GM12864 (cell line): ENCODE measurements around the gene RIPK1.

Experiments used
- DNase-seq: peaks from one replicate; pipeline ENCODE4 v3.0.0-alpha.2; 2011; ENCODE audit warnings: low read depth
- H3K4me3 ChIP-seq: 2 replicates; pipeline ENCODE4 v1.5.1; 2011; ENCODE audit warnings: mild to moderate bottlenecking, low read depth, low read length, control low read depth
- CTCF ChIP-seq: IDR thresholded peaks from 2 replicates; pipeline ENCODE4 v1.5.1; 2011; ENCODE audit warnings: low read depth, mild to moderate bottlenecking, moderate library complexity, low read length, control low read depth, inconsistent platforms; ENCODE audit errors: missing control alignments

RIPK1 gene

GRCh38 chr6:3138341-3138740, 70.0 kb downstream of the RIPK1 start:
- DNase-seq: no peak
- no peak overlapping the region for H3K4me3 ChIP-seq
- no peak for TF ChIP-seq CTCF

DNA sequence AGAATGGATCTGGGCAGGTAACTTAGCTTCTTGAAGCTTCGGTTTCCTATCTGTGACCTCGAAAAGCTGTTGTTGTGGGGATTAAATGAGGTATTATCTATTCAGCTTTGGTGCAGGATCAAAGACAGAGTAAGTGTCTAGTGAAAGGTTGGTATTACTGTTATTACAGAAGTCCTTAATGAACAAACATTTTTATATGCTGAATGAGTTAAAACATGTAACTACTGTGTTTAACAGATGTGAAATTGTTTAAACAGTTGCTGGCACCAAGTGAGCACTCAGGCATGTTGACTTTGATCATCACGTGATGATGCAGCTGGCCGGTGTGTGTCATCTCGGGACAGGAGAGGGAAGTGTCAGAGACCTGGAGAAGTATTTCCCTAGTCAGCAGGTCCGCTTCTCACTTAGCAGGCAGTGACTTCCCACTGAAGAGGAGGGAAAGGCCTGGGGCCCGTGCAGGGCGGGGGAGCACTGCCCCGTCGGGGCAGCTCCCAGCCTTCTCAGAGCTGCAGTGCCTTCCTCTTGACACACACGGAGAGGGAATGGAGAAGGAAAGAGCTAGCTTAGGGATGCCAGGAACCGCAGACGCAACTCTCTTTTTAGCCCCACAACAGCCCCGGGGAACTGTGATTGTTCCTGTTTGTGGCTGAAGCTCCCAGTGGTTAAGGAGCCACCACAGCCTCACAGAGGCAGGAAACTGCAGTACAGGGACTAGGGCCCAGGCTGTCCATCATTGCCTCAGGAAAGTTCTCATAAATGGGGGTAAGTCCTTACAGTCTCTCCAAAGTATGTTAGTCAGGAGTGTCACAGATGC, 71.0 kb downstream of the RIPK1 start:
- DNase-seq: no peak
- no peak overlapping the region for H3K4me3 ChIP-seq
- no peak for TF ChIP-seq CTCF

GRCh38 chr6:3140201-3140600, 71.9 kb downstream of the RIPK1 start:
- H3K4me3 ChIP-seq: no peak overlapping the region
- TF ChIP-seq CTCF: no peak
- no peak for DNase-seq

- no peak overlapping the region for H3K4me3 ChIP-seq
- TF ChIP-seq CTCF: no peak
- DNase-seq: no peak
These were observed 74.2 kb downstream of the RIPK1 start for GRCh38 chr6:3142536-3142935.

DNA sequence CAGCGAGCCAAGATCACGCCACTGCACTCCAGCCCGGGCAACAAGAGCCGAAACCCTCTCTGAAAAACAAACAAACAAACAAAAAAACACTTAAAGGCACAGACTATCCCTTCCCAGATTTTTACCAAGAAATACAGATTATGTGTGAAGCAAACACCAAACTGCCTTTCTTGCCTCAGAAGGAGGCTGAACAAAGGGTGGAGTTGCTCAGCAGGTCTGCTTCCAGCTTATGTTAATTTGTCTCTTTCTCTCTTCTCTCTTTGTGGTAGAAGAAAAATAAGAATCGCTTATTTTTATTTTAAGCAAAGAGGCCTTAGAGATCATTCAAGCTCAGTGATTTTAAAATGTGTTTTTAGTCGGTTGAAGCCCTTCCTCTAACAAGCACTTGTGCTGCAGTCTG, 74.9 kb downstream of the RIPK1 start:
- DNase-seq: no peak
- TF ChIP-seq CTCF: no peak
- H3K4me3 ChIP-seq: no peak overlapping the region

GRCh38 chr6:3144571-3144970, 76.3 kb downstream of the RIPK1 start:
- TF ChIP-seq CTCF: no peak
- H3K4me3 ChIP-seq: no peak overlapping the region
- no peak for DNase-seq

- no peak overlapping the region for H3K4me3 ChIP-seq
- TF ChIP-seq CTCF: peak; percentile 28
- no peak for DNase-seq
These were observed 79.8 kb downstream of the RIPK1 start for GRCh38 chr6:3147914-3148757.
